ENCODE measurements around the gene MYMK.

Gene MYMK

DNA sequence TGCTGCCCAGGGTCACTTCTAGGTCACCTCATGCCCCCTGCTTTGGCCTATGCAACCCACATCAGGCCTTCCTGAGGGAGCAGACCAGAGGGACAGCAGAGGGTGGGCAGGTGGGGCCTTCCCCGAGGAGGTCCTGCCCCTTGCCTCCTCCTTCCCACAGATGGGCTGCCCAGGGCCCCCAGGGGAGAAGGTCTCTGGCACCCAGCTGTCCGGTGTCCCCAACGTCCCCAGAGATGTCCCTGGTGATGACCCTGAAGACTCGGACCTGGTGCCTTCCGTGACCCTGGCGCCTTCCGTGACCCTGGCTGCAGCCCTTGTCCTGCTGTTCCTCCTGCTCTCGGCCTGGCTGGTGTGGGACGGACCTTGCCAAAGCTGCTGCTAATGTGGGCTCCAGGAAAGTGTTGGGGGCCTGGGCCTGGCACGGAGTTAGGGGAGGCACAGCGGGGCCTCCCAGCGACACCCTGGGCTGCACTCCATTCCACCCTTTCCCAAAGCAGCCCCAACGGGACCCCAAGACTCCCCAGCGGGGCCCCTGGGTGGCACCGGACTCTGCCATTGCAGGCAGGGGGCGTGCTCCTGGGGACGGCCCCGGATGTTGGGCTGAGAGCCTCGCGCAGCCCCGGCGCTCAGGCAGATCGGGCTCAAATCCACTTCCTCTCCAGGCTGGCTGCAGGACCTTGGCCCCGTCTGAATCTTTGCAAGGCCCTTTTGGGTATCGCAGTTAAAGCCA, 39.1 kb downstream of the MYMK start:
- DNase-seq, result no peak

- DNase-seq, result no peak
Observed at GRCh38 chr9:133484671-133485437, 39.9 kb downstream of the MYMK start.

- DNase-seq, result no peak
Observed at GRCh38 chr9:133483611-133484010, 41.1 kb downstream of the MYMK start.

DNA sequence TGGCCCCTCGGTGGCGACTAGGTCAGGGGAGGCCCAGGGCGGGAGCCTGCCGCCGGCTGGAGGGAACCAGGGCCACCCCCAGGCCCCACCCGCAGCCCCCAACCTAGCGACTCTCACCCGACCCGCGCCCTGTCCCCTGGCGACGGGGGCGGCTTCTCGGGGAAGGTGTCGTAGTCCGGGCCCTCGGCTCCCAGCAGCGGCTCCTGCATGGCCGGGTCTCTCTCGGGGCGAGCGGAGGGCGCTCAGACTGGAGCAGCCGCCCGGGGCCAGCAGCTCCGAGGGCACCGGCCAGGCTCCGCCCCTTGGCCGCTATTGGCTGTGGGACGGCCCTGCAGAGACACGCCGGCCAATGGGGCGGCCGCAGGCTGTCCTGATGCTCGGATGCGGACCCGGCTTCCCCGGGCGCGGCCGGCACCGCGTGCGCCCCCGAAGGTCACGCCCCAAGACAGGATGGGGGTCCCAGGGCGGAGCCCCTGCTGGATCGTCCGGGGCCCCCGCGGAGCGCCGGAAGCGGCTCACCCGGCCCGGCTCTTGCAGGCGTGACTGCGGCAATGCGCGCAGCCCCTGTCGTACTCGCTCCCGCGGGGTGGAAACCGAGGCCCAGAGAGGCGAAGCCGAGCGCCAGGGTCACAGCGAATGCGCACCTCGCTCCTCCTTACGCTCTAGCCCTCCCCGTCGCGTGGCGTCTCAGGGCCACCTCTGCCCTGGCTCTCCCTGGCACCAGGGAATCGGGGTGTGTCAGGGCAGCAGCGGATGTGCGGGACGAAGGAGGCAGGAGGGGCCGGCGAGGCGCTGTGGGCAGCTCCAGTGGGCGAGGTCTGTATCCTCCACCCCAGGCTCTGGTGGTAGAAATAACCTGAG, 45.7 kb downstream of the MYMK start, which contains the start of gene SLC2A6:
TSS of gene SLC2A6 (minus strand) at position 249 of the 861 bp plus-strand sequence. CDS start at position 209, 40 bp downstream.
- peak; percentile 83 for DNase-seq

GRCh38 chr9:133477992-133478850, 46.5 kb downstream of the MYMK start:
- no peak for DNase-seq

DNA sequence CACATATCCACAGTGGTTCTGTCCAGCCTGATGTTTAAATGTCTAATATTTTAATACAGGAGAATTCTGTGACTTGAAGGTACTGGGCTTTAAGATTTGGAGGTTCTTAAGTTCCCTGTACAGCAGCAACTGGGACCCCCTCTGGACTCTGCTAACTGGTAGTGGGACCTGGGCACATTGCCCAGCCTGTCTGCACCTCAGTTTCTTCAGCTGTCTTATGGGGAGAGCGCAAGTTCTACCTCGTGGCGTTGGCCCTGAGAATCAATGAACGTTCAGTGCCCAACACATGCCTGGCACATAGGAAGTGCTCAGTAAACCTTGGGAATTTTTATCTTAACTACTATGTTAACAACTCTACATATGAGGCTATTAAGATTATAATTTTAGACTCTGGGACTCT, 47.3 kb downstream of the MYMK start:
- DNase-seq, result no peak

GRCh38 chr9:133476941-133477340, 47.8 kb downstream of the MYMK start:
- no peak for DNase-seq

GRCh38 chr9:133476036-133476931, 48.5 kb downstream of the MYMK start:
- DNase-seq, result no peak

GRCh38 chr9:133475292-133476012, 49.3 kb downstream of the MYMK start:
- DNase-seq, result no peak

GRCh38 chr9:133474853-133475252, 49.9 kb downstream of the MYMK start:
- DNase-seq, result no peak

GRCh38 chr9:133474215-133474614, 50.5 kb downstream of the MYMK start:
- no peak for DNase-seq

DNA sequence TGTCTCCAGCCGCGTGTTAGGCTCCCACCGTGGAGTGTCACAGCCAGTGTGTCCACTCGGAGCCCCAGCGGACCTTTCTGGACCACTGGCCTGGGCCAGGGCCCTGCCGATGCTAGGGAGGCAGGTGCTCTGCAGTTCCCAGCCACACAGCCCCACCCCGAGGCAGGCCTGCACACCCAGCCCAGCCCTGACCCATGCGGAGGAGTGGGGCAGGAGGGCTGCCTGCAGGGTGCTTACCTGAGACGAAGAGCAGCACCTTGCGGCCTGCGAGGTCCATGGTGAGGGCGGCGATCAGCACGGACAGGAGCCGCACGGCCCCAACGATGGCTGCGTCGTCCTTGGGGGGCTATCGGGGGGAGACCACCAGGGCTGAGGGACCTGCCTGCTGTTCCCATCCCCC, 51.0 kb downstream of the MYMK start:
- no peak for DNase-seq

GRCh38 chr9:133472753-133473378, 51.9 kb downstream of the MYMK start:
- no peak for DNase-seq

- DNase-seq, result no peak
Observed at GRCh38 chr9:133472277-133472645, 52.5 kb downstream of the MYMK start.

DNA sequence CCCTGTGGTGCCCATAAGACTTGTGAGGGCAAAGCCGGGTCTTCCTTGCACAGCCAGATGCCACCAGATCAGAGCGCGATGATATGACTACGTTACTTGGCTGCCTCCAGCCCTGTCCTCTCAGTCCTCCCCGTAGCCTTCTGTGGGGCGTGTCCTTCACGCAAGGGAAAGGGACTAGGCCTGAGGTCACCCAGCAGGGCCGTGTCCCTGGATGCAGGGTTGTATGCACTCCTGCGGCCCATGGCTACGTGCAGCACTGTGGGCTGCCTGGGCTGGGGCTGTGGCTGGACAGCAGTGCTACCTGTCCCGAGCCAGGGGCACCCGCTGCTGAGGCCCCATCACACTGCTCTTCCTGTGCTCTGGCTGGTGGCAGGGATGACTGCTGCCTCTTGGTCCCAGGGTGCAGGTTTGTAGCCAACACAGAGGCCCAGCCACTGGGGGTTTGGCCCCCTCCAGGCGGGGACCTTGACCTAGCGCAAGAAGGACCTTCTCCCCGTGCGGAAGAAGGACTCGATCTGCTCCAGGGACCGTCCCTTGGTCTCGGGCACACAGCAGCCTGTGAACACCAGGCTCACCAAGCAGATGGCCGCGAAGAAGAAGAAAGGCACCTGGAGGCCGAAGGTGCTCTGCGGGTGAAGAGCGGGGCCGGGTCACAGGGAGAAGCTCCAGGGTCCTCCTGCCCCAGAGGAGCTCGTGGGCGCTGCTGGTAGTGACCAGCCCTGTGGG, 53.0 kb downstream of the MYMK start:
- no peak for DNase-seq

DNA sequence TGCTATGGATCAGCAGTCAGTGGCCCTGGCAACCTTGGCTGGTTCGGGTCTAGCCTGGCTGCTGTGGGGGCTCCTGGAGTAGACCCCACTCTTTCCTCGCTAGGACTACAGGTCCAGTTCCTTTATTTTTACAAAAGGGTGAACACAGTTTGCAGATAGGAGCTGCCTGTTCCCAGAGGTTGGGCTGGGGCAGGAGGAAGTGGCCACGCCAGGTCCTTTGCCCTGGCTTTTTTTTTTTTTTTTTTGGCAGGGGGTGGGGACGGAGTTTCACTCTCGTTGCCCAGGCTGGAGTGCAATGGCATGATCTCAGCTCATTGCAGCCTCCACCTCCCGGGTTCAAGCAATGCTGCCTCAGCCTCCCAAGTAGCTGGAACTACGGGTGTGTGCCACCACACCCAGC, 53.8 kb downstream of the MYMK start:
- DNase-seq, result no peak

DNA sequence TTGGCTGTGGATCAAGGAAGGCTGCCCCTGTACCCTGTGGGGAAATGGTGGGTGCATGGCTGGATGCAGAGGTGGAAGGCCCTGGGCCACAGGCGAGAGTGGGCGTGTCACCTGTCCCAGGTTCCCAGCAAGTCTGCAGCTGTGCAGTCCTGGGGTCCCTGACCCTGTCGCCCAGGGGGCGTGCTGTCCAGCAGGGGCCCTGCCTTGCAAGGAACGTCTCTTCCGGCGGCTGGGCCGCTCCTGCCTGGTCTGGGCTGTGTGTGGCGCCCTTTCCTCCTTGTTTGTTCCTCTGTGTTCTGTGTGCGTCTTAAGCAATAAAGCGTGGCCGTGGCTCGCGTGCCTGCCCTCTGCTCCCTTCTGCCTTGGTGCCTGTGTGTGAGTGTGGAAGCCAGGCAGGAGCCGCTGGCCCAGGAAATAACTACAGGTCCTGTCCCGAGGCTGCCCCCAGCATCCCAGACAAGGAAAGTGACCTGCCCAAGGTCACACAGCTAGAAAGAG, 54.3 kb downstream of the MYMK start:
- no peak for DNase-seq

DNA sequence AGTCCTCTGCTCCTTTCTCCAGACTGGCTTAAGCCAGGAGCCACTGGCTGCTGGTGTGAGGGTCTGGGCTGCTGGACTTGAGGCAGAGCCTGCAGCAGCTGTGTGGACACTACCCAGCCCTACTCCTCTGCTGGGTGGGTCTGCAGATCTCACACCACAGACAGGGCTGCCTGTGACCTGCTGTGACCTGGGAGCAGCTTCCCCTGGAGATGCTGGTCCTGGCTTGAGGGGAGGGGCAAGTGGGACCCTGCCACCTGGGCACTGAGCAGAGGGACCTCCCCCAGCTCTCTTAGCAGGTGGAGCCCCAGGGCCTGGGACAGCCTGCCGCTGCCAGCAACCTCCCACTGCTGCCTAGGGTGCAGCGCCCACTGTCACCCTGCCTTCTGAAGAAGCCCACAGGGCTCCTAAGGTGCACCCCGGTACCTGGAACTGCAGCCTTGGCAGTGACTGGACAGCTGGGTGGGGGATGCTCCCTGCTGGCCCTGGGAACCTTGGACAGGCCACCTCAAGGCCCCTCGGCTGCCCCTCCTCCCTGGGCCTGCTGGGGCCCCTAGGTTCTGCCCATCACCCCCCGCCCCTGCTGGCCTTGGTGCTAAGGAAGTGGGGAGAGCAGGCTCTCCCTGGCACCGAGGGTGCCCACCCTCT, 55.9 kb downstream of the MYMK start:
- no peak for DNase-seq
